ENCODE results near the gene DENND10. TPM values are rescaled to one million over a fixed set of nuclear protein-coding genes. Genes with fewer than 3 reads are reported as not detected.

Gene DENND10
- total RNA-seq, 1 donor from 2014 or later: 112 TPM

- H3K36me3 Mint-ChIP-seq: peaks cover 49% of the 10 kb centered on the region
- Histone ChIP-seq H3K4me1 (no peaks in the 10 kb centered on the region), H4K20me1 (ENCODE audit: low read depth) (peaks cover 4% of the 10 kb centered on the region), H3F3A (ENCODE audit: low read depth) (peaks cover 2% of the 10 kb centered on the region), H3K4me2 (no peak overlapping the region), H3K27me3 (no peaks in the 10 kb centered on the region), H2AFZ (replicated peaks) (no peak overlapping the region), H3K27ac (no peak overlapping the region), H3K36me3 (peaks cover 5% of the 10 kb centered on the region), H3K9ac (no peak overlapping the region), H3K79me2 (ENCODE audit: low read depth) (no peaks in the 10 kb centered on the region), H3K4me3 (no peak overlapping the region), H3K9me3 (ENCODE audit: low read depth) (no peaks in the 10 kb centered on the region)
- no peak for DNase-seq (ENCODE audit: low spot score)
- no peak overlapping the region for H3K4me3 Mint-ChIP-seq
- H3K9me3 Mint-ChIP-seq: no peaks in the 10 kb centered on the region
- H3K4me1 Mint-ChIP-seq: no peaks in the 10 kb centered on the region
- TF ChIP-seq EZH2phosphoT487 (IDR thresholded peaks at IDR 0.05): no peak
- TF ChIP-seq CTCF (IDR thresholded peaks at IDR 0.05): no peak
- no peak for TF ChIP-seq EZH2 (IDR thresholded peaks at IDR 0.05)
- no peak overlapping the region for H3K27ac Mint-ChIP-seq
- H3K27me3 Mint-ChIP-seq (ENCODE audit: insufficient read depth, low read depth): no peaks in the 10 kb centered on the region
Observed at GRCh38 chr10:119129721-119130120, 25.8 kb downstream of the DENND10 start.

- no peaks in the 10 kb centered on the region for H3K9me3 ChIP-seq (ENCODE audit: low read depth)
- H3K79me2 ChIP-seq (ENCODE audit: low read depth): no peaks in the 10 kb centered on the region
- H3K4me1 ChIP-seq: no peaks in the 10 kb centered on the region
- H3K27me3 ChIP-seq: no peaks in the 10 kb centered on the region
- no peak overlapping the region for H2AFZ ChIP-seq (replicated peaks)
- no peak overlapping the region for H3K27ac Mint-ChIP-seq
- peaks cover 42% of the 10 kb centered on the region for H3K36me3 Mint-ChIP-seq
- H3K4me1 Mint-ChIP-seq: no peaks in the 10 kb centered on the region
- TF ChIP-seq CTCF (IDR thresholded peaks at IDR 0.05) (no peak), EZH2 (IDR thresholded peaks at IDR 0.05) (no peak), EZH2phosphoT487 (IDR thresholded peaks at IDR 0.05) (no peak)
- H3K4me3 Mint-ChIP-seq: no peak overlapping the region
- no peak overlapping the region for H3K27ac ChIP-seq
- H3K9me3 Mint-ChIP-seq: no peaks in the 10 kb centered on the region
- H3K36me3 ChIP-seq: no peaks in the 10 kb centered on the region
- H3K27me3 Mint-ChIP-seq (ENCODE audit: insufficient read depth, low read depth): peaks cover 2% of the 10 kb centered on the region
- peaks cover 2% of the 10 kb centered on the region for H3F3A ChIP-seq (ENCODE audit: low read depth)
- H3K4me3 ChIP-seq: no peak overlapping the region
- H3K4me2 ChIP-seq: no peak overlapping the region
- H4K20me1 ChIP-seq (ENCODE audit: low read depth): peaks cover 4% of the 10 kb centered on the region
- H3K9ac ChIP-seq: no peak overlapping the region
- no peak for DNase-seq (ENCODE audit: low spot score)
Observed at GRCh38 chr10:119131512-119132240, 27.8 kb downstream of the DENND10 start.

- Histone ChIP-seq H3F3A (ENCODE audit: low read depth) (peaks cover 2% of the 10 kb centered on the region), H3K27ac (no peak overlapping the region), H3K4me3 (no peak overlapping the region), H3K9ac (no peak overlapping the region), H2AFZ (replicated peaks) (no peak overlapping the region), H3K79me2 (ENCODE audit: low read depth) (no peaks in the 10 kb centered on the region), H3K27me3 (no peaks in the 10 kb centered on the region), H3K4me1 (no peaks in the 10 kb centered on the region), H4K20me1 (ENCODE audit: low read depth) (no peaks in the 10 kb centered on the region), H3K9me3 (ENCODE audit: low read depth) (no peaks in the 10 kb centered on the region), H3K4me2 (no peak overlapping the region), H3K36me3 (no peaks in the 10 kb centered on the region)
- H3K27me3 Mint-ChIP-seq (ENCODE audit: insufficient read depth, low read depth): peaks cover 2% of the 10 kb centered on the region
- TF ChIP-seq EZH2phosphoT487 (IDR thresholded peaks at IDR 0.05) (no peak), CTCF (IDR thresholded peaks at IDR 0.05) (no peak)
- H3K27ac Mint-ChIP-seq: no peak overlapping the region
- DNase-seq (ENCODE audit: low spot score): no peak
- no peak overlapping the region for H3K4me3 Mint-ChIP-seq
- no peaks in the 10 kb centered on the region for H3K4me1 Mint-ChIP-seq
- no peaks in the 10 kb centered on the region for H3K9me3 Mint-ChIP-seq
- H3K36me3 Mint-ChIP-seq: peaks cover 40% of the 10 kb centered on the region
Observed at GRCh38 chr10:119132521-119133345, 28.8 kb downstream of the DENND10 start.
